GM21737 (cell line): Measurements from ENCODE around the gene CBX2.

Experiments
- ATAC-seq: cut with Tn5 transposase; IDR thresholded peaks from one replicate; pipeline ENCODE4 v1.9.1; 2021; ENCODE audit warnings: mild to moderate bottlenecking, moderate library complexity; ENCODE audit not compliant: unreplicated experiment

The CBX2 gene

DNA sequence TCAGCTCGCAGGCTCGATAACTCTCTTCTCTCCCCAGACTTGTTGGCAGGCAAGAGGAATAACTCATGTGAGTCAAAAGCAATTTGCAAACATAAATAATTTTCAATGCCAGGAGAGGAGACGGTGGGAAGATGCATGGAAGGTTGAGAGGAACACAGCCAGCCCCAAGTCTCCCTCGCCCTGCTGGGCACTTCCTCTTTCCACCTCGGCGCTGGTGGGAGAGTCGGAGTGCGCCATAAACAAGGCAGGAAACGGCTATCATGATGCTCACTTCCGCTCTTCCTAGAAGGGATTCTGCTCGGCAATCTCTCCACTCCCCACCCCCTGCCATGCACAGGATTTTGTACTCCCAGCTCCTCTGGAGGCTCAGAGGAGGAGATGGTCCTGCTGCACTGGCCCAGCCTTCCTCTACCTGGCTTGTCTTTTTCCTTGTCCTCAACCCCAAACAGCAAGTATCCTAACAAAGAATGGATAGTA, 48.3 kb downstream of the CBX2 start:
- ATAC-seq = no peak

DNA sequence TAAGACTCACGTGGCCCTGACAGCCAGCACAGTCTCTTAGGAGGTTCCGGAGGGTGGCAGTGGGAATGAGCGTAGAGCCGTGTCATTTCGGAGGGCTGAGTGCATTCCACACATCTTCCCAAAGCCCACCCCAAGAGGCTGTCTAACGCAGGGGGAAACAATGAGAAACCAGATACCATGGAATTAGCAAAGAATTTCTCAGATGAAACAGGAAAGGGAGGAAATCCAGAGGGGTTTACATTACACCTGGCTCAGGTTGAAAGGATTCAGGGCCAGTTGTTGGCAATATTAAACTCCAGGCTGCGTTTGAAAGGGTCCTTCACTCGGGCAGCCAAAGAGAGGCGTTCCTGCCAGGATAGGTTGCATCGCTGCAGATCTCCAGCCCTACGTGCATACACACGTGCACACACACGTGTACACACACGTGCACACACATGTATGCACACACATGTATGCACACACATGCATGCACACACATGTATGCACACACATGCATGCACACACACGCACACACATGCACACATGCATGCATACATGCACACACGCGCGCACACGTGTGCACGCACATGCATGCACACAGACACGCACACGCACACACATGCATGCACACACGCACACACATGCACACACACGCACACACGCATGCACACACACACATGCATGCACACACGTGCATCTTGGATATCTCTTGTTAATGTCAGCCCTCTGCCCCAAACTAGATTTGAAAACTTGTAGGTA, 49.1 kb downstream of the CBX2 start:
- ATAC-seq = no peak

DNA sequence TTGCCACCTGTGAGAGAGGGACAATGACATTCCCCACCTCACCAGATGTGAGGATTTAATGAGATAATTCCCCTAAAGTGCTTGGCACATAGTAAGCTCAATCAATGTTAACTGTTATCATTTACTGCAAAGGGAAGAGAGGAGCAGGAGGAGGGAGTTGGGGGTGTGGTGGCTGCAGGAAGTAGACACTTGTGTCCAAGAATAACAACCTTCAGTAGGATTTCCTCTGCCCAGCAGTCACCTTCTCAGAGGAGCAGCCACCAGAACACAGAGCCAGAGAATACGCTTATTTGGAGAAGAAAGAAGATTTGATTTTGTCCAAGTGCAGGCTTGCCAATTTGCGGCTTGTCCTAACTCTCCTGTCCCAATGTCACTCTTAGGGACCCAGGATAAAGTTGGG, 51.1 kb downstream of the CBX2 start:
- no peak for ATAC-seq

GRCh38 chr17:79829457-79829856, 51.5 kb downstream of the CBX2 start:
- no peak for ATAC-seq

DNA sequence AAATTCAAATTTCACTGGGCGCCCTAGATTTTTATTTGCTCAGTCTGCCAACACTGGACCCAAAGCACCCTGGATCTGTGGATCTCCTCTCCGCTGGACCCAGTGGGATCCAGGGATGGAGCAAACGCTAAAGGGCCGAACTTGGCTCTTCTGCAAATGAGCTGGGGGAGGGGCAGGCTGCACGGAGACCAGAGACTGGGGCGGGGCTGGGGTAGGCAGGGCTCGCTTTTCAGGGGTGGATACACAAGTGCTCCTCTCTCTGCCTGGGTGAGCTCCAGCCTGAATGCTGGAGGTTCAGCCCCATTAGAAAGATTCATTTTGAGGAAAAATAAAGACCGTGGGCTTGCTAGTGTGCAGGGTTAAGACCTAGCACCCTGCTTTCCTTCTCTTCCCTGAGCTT, 52.4 kb downstream of the CBX2 start:
- ATAC-seq = no peak

- no peak for ATAC-seq
Observed at GRCh38 chr17:79830763-79831264, 52.9 kb downstream of the CBX2 start.

DNA sequence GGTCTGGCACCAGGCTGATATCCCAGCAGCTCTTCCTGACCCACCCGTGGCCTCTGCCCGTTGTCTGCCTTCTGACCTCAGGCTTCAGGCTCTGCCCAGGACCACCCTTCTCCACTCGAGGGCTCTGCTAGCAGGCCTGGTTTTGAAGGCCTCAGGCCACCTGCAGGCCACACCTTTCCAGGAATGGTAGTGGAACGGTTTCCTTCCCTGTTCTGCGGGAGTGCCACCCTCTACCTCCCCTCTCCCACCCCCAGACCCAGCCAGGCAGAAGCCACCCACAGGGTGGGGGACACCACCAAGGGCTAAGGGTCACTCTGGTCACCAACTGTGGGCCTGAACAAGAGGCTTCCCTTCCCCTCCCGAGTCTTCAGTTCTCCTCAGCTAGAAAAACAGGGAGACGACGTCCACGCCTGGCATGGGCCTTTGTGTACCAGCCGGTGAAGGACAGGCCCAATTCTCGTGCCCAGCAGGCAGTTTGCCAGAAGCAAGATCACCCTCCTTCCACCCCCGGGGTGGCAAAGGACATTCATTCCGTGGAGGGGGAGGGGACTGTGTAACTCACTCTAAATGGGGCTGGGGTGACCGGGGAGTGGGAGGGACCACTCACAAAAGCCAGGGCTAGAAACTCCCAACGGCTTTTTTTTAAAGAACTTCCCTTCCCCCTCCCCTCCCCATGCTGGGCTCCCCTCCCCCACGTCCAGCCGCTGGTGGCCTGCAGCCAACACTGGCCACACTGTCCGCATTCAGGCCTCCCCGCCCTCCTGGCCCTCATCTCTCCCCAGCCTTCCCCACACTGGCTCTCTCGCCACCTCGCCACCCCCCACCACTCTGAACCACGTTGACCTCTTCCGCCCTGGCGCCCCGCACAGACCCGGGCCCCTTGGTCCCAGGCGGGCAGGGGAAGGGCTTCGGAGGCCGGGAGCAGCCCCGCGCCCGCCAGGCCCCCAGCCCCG, 53.6 kb downstream of the CBX2 start:
- ATAC-seq = no peak

DNA sequence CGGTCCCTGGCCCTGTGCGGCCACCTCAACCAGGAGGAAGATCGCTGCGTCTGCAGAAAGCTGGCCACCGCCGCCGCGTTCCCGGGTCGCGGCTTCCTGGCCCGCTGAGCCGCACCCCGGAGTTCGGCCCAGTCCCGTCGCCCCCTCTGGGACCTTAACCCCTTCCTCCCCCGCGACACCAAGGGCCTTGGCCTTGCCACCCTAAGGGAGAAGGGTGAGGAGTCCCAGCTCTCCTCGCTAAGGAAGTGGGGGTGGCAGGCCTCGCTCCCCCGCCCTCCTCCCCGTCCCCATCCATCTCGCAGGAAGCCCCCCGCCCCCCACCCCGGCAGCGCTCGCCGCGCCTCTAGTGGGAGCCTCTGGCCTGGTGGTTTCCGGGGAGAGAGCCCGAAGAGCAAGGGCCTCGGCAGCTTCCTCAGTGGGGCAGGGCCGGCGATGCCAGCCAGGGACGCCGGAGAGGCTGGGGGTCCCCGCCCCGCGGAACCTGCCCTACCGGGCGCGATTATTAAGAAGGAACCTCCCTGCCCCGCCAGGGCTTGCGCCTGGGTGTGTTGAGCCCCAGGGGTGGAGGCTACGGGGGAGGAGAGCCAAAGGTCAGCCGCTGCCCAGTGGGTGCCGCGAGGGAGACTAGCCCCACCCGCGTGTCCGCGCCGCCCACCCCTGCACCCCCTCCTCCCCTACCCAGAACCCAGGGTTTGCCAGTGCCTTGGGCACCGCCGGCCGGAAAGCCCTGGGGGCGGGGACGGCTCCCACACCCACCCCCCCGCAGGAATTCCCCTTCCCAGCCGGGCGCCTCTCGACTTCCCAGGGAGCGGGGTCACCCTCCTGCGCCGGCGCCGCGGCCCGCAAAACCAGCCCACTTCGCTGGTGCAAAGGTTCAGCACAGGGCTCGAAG, 54.5 kb downstream of the CBX2 start:
- ATAC-seq = no peak

GRCh38 chr17:79833110-79833450, 55.1 kb downstream of the CBX2 start:
- ATAC-seq = no peak

DNA sequence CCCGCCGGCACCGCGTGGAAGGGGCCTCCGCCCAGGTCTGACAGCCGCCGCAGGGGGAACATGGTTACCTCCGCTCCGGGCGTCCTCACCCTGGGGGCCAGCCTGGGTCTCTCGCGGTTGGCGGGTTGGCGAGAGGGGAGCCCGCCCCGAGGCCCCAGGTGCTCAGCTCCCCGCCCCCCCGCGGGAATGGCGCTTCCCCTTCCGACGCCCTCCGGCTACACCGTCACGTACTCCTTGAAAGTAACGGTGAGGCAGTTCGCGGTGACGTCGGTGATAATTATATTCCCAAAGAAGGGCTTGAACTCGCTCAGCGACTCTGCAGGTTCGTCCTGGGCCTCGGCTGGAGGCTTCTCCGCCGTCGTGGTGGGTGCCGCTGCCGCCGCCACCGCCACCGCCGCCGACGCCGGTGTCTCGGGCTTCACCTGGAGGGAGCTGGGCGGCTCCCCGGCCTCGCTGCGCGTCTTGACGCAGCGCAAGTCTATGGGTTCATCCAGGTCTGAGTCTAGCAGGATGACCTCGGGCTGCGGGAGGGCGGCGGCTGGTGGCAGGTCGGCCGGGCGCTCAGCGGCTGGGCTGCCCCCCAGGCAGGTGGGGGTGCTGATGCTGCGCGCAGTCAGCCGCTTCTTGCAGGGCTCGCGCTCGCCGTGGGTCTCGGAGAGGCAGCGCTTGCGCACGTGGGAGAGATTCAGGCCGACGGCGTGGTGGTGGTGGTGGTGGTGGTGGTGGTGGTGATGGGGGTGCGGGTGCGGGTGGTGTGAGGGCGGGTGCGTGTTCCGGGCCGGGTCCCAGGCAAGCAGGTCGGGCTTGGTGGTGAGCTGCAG, 56.0 kb downstream of the CBX2 start:
- ATAC-seq = no peak

- no peak for ATAC-seq
Observed at GRCh38 chr17:79834565-79835469, 56.9 kb downstream of the CBX2 start.

DNA sequence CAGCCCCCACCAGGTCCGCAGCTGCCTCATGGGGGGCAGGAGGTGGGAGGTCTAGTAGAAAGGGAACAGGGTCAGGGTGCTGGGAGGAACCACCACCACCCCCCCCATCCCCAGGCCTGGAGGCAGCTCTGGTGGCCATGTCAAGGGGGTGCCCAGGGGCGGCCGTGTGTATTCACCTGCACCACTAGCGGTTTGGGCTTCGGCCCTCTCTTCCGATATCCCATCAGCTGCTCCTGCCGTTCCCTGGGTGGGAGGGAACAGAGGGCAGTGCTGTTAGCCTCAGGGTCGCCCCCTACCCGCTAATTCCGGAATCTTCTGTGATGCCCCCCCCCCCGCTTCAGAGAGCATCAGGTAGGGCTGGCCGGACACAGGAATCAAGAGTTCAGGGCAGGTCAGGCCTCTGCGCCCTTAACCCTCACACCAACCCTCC, 57.5 kb downstream of the CBX2 start:
- ATAC-seq = no peak

- no peak for ATAC-seq
Observed at GRCh38 chr17:79835953-79836509, 58.1 kb downstream of the CBX2 start.

- no peak for ATAC-seq
Observed at GRCh38 chr17:79836510-79836971, 58.6 kb downstream of the CBX2 start.

DNA sequence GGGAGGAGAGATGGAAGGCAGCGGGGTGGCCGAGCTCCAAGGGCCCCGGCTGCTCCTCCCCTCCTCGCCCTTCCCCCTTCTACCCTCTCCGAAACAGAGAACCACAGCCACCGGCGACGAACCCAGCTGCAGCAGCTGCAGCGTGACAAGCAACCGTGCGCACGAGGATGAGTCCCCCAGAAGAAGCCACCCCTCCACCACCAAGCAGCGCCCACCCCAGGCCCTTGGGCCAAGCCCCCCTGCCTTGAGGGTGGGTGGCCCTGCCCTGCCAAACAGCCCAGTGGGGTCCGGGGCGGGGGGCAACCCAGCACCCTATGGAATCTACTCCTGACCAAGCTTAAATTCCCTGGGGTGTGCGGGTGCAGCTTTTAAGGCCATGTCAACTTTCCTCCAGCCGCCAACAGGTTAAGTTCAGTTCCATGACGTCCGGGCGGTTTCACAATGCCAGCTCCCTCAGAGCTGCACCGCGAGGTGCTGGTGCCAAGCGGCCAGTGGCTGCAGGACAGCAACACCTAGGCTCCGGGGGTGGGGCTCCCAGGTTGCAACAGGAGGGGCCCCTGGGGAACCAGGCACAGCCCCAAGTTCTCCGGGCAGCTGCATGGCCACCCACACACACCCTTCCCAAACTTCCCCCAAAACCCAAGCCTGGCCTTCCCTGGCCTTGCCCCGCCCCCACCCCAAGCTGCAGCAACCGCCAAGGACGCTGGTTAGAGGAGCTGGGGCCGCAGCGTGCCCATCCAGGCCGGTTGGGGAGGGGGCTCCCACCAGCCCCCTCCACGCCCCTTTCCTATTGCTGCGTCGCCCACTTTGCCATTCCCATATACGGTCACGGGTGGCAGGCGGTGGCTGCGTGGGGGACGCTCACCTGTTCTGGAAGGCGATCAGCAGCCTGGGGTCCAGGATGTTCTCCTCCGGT, 59.3 kb downstream of the CBX2 start:
- no peak for ATAC-seq
